GM18867 (cell line): ENCODE data around the gene PLA2G6.
"Not testable (repeated sequence)": the region's sequence is repeated elsewhere in the genome, so short reads cannot be mapped to it uniquely, and the experiment has no call there.

Experiments
- ATAC-seq: cut with Tn5 transposase; IDR thresholded peaks from one replicate; pipeline ENCODE4 v1.9.1; 2021; ENCODE audit warnings: mild to moderate bottlenecking, moderate library complexity; ENCODE audit not compliant: unreplicated experiment

Gene PLA2G6

DNA sequence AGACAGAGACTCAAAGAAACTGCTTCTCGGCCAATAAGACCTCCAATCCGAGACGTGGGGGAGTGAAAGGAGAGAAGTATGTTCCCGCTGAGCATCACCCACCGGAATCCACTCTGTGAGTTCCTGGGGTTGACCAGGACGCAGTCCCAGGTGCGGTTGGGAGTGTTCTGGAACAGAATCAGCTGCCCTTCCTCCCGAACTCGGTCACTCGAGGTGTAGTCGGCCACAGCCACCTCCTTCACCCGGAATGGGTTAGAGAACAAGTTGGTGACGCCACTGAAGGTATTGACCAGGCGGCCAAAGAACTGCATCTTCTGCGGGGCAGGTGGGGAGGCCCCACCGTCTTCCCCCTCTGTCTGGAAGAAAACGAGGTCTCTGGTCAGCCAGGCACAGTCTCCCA lies 12.5 kb downstream of the PLA2G6 start:
- ATAC-seq, result no peak

DNA sequence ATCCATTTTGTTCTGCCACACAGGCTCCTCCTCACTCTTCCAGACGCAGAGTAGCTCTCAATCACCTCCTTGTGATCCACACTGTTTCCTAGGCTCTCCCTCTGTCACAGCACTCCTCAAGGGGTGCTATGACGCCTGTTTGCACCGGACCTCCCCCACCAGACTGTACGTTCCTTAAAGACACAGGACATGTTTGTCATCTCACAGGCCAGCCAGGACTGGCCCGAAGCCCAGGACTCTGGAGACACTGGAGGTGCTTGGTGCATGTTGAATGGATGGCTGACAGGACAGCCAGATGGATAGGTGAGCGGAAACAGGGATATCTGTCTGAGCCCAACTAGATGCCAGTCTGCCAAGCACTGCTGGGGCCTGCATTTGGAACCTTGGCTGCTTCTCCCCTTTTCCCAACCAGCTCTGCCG lies 13.6 kb downstream of the PLA2G6 start:
- no peak for ATAC-seq

DNA sequence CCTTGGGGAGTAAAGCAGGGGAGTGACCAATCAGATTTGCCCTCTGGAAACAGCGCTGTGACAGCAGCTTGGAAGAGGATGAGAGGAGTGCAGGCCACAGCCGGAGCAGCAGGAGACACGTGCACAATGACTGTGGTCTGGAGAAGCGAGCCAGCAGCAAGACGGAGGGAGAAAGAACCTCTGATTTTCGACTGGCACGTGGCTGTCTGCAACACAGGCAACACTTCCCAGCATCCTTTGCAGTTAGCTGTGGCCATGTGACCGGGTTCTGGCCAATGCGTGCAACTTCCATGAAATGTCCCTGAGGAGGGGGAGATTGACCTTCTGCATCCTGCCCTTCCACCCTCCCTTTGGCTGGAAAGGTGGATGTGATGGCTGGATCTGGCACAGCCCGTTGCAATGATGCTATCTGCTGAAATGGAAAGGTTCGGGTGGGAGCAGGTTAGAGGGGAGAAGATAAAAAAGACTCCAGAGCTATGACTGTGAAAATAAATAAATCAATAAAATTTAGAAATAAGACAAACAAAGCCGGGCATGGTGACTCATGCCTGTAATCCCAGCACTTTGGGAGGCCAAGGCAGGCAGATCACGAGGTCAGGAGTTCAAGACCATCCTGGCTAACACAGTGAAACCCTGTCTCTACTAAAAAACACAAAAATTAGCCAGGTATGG lies 15.6 kb downstream of the PLA2G6 start:
- no peak for ATAC-seq

DNA sequence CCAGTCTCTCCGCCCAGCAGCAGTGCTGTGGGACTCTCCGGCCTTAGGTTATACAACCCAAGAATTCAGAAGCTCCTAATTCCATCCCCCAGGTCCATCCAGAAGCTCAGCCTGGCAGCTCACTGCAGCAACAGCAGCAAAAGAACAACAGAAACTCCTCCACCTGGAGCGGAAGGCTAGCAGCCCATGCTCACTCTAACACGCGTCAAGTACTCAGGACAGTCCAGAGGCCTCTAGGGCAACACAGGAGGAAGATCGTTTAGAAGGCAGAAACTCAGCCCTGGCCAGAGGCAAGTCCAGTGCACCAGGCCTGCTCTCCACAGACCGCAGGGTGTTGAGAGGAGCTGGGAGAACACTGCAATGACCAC lies 17.1 kb downstream of the PLA2G6 start:
- no peak for ATAC-seq

DNA sequence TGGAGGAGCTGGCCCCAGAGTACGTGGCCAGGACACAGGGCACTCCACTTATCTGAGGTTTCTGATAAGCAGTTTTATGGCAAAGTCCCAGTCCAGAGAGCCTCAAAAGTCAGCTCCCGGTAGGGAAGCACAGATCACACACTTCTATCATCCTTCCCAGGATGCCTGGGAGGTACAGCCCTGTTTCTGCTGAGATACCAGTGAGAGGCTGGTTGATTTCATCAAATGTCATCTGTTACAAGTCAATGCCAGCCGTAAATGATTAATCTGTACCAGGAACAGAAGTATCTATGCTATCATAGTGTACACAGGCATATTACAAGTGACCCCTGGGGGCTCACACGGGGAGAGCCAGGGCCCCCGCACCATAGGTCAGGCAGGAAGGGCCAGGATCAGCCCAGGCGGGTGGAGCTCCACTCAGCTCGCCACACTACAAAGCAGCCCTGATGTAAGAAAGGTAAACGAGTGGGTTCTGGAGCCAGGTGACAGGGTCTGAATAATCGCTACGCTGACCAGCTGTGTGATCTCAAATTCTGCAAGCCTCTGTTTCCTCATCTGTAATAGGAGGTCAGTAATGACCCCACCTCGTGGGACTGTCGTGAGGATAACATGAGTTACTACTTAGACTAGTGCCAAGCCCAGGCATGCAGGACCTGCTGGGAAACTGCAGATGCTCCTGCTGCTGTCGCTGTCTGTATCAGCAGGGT lies 17.6 kb downstream of the PLA2G6 start:
- no peak for ATAC-seq

DNA sequence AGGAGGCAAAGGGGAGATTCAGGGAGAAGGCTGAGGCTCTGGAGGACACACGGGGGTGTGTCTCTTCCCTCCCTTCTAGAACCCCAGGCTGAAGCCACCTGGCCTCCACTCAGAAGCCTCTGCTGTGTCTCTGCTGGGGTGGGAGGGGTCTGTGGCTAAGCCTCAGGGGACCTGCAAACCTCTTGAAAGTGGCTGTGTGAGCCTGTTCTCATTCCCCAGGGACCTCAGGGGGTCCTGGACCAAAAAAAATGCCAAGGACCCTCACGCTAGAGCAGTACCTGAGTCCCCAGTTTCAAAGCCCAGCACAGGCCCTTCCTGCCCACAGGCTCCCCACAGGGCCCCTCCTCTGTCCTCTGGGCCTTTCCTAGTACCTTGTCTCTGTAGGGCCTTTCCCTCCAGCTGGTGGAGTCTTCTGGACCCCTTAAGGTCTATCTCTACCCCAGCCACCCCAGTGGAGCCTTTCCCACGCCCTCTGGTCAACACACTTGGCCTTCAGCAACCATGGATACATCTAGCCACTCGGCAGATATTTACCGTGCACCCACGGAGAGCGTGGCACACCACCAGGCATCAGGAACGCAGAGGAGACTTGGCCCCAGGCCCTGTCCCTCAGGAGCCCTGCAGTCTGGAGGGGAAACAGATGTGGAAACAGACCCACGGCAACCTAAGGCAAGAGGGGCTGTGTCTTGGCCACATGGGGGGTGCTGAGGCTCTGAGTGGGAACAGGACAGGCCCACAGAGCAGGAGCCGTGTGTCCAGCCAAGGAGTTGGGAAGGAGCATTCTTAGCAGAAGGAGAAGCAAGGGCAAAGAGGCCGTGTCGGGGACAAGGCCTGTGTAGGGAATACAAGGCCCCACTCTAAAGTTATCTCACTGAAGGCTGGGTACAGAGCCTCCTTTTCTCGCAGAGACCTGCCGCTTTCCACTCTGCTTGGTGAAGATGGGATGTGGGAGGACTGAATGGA lies 18.5 kb downstream of the PLA2G6 start:
- ATAC-seq, result no peak

DNA sequence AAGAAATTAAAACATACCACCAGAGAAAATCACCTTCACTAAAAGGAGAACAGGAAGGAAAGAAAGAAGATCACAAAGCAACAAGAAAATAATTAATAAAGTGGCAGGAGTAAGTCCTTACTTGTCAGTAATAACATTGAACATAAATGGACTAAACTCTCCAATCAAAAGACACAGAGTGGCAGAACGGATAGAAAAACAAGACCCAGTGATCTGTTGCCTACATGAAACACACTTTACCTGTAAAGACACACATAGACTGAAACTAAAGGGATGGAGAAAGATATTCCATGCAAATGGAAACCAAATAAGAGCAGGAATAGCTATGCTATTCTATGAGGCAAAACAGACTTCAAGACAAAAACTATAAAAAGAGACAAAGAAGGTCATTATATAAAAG lies 25.9 kb downstream of the PLA2G6 start:
- ATAC-seq, result no peak

DNA sequence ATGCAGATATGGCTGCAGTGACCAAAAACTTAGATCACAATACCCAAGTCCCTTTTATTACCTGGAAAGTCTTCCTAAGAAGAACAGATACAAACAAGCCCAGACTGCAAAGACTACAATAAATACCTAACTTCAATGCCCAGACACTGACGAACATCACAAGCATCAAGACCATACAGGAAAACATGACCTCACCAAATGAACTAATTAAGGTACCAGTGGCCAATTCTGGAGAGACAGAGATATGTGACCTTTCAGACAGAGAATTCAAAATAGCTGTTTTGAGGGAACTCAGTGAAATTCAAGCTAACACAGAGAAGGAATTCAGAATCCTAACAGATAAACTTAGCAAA lies 27.1 kb downstream of the PLA2G6 start:
- not testable (repeated sequence) for ATAC-seq

DNA sequence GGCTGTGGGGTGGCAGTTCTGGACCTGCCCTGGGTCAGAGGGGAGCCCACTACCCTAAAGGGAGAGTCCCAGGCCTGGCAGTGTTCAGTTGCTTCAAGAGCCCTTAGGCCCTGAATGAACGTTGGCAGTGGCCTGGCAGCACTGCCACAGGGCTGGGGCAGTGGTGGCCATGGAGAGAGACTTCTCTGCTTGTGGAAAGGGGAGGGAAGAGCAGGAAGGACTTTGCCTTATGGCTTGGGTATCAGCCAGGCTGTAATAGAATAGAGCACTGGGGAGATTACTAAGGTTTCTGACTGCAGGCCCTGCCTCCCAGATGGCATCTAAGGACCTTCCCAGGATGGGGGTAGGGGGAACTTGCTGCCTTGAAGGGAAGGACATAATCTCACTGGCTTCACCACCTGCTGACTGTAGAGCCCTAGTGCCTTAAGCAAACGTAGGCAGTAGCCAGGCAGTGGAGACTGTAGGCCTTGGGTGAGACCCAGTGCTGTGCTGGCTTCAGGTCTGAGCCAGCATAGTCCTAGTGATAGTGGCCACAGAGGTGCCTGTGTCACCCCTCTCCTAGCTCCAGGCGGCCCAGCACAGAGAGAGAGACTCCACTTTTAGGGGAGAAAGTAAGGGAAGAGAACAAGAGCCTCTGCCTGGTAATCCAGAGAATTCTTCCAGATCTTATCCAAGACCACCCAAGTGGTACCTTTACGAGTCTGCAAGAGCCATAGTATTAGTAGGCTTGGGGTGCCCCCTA lies 27.6 kb downstream of the PLA2G6 start:
- ATAC-seq, result no peak

DNA sequence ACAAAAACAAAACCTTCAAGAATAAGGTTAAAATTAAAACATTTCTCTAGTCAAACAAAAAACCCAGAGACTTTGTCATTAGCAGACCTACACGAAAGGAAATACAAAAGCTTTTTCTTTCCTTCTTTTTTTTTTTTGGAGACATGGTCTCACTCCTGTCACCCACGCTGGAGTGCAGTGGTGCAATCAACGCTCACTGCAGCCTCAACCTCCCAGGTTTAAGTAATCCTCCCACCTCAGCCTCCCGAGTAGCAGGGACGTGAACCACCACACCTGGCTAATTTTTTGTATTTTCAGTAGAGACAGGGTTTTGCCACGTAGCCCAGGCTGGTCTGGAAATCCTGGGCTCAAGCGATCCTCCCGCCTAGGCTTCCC lies 30.5 kb downstream of the PLA2G6 start:
- ATAC-seq, result no peak

DNA sequence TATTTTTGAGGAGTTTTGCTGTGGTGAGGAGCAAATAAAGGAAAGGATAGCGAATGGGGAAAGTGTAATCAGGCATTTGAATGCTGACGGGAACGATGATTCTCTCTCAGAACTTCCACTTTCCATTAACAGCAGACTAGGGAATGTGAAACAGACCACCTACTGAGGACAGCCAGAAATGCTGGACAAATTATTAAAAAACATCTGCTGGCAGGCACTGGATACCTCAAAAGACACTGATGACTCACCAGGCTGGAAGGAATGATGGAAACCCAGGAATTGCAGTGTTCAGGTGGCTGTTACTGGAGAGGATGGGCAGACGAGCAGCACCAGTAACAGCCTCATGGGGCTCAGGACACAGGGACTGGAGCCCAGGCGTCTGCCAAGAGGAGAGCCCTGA lies 33.4 kb downstream of the PLA2G6 start:
- ATAC-seq, result no peak

DNA sequence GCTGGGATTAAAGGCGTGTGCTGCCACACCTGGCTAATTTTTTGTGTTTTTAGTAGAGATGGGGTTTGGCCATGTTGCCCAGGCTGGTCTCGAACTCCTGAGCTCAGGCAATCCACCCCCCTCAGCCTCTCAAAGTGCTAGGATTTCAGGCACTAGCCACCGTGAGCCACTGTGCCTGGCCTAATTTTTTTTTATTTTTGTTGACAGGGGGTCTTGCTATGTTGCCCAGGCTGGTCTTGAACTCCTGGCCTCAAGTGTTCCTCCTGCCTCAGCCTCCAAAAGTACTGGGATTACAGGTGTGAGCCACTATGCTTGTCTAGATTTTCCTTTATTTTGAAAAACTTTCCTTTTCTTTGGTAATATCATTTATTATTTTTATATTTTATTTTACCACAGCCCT lies 35.5 kb downstream of the PLA2G6 start:
- ATAC-seq, result not testable (repeated sequence)

DNA sequence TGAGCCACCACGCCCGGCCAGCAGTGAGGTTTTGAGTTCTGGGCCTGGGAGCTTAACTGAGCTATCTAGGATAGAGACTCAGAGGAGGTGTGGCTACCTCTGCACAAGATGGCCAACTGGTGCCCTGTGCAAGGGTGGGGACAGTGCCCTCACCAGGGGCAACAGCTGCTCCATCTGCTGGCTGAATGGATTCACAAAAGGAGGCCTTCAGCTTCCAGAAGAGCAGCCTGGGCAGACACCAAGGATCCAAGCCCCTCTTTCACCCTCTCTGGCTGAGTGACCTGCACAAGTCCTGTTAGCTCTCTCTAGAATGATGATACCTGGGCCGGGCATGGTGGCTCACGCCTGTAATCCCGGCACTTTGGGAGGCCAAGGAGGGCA lies 37.6 kb downstream of the PLA2G6 start:
- ATAC-seq, result no peak

DNA sequence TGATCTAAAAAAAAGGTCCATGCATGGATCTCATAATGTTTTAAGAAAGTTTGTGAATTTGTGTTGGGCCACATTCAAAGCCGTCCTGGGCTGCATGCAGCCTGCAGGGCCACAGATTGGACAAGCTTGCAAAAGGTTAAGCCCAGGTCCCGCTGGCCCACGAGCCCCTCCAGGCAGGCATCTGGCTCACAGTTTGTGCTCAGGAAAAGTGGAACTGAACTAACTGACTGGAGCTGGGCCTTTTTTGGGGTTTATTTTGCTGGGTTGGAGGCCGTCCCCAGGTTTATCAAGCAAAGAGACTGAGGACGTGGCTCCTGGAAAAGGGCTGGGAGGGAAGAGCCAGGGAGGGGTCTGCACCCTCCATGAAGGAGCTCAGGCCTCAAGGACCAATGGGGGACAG lies 39.0 kb downstream of the PLA2G6 start:
- ATAC-seq, result no peak

DNA sequence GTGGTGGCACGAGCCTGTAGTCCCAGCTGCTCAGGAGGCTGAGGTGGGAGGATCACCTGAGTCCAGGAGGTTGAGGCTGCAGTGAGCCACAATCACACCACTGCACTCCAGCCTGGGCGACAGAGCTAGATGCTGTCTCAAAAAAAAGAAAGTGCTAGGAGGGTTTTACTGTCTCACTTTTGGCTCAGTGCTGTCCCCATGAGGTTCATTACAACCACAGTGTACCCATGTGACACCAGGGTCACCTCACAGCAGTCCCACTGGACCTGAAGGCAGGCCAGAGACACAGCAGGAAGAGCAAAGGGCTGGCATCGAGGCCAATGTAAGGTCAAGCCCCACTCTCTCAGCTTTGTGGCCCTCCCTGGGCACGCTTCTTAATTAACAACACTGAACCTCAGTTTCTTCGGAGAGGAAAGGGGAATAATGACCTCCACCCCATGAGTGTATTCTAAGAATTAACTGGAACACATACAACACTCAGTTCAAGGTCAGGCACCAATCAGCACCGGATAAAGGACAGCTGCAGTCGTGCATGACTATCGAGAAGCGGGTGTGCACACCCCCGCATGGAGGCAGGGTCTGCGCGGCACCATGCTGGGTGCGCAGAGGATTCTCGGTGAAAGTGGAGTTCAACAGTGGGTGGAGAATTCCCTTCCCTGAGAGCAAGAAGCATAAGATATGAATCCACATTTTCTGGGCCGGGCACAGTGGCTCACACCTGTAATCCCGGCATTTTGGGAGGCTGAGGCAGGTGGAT lies 40.2 kb downstream of the PLA2G6 start:
- ATAC-seq, result no peak

DNA sequence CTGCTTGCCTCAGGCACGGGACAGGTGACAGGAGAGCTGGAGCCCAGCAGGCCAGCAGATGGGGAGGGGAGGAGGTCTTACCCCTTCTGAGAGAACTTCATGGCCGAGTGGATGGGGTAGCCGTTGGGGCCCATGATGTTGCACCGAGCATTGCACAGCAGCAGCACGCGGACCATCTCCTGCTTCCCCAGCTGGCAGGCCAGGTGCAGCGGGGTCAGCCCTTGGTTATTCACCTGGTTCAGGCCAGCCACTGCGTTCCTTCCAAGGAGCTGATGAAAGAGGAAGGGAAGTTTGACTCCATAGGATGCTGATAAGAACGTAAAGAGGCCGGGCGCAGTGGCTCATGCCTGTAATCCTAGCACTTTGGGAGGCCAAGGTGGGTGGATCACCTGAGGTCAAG lies 41.7 kb downstream of the PLA2G6 start:
- no peak for ATAC-seq

DNA sequence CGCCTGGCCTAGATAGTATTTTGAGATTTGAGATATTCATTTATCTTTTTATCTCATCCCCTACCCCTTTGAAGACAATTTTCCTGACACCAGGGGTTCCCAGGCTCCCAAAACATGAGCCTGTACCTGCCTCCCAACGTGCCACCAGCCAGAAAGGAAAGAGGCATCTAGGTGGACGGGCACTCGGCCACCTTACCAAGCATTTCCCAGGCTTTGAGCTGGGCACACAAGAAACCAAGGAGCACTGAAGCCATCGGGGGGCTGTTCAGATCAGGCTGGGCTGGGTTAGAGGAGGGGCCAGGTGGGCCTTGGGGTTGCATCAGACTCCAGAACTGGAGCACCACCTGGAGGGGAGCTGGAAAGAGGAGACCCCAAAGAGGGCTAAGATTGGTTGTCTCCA lies 42.7 kb downstream of the PLA2G6 start:
- ATAC-seq, result no peak

DNA sequence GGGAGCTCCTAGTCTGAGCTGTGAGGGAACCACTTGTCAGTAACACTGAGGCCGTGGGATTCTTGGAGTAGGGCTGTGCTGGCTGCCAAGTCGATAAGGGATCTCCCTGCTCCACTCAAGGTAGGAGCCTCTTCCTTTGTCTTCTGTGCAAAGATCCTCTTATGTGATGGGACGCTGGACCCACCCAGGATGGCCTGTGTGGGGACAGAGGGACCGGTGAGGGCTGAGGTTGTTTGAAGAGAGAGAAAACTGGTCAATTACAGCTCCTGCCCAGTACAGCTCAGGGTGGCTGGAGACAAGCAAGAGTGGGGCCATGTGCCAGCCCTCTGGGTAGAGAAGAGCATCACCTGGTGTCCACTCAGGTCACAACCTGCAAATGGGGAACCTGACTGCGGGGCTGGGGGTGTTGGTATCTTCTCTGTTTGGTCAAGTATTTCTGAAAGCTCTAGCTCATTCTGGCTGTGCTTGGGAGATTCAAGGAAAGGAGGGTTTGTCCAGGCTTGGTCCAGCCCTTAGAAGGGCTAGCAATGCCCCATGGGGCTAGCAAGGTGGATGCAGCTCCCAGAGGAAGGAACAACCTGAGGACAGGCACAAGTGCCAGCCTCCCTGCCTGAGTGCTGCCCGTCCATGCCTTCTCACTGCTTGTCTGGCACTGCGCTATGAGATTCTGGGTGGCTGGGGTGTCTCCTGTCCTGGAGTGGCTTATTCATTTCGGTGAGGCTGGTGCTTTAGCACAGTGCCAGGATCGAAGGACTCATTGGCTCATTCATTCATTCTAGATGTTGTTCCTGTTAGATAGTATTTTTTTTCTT lies 43.5 kb downstream of the PLA2G6 start:
- no peak for ATAC-seq

DNA sequence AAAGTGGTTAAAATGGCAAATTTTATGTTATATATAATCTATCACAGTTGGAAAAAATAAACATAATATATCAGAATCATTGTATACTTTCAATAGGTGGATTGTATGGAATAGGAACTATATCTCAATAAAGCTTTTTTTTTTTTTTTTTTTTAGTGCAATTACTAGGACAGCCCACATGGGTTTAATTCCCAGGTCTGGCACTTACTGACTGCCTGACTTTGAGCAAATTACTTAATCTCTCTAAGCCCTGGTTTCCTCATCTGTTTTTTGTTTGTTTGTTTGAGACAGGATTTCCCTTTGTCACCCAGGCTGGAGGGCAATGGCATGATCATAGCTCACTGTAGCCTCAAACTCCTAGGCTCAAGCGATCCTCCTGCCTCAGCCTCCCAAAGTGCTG lies 45.0 kb downstream of the PLA2G6 start:
- ATAC-seq, result no peak
